ENCODE results near the gene ELP4.

Gene ELP4

DNA sequence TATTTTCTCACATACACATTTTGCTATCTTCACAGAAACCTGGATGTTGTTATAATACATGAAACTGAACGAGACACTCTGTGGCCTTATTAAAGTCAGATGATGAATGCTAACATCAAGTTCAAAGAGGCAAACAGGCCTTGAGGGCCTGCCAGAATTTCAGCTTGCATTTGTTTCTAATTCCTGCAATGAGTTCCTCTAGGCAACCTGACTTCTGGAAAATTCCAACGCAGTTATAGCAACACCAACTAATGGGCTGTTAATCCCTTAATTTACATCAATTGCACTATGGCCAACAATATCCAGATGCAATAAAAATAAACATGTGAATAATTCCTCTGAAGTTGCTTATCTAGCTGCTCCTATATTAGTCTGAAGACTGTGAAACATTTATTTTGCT is 282.5 kb downstream of the ELP4 start:
- FAIRE-seq, result no peak
- DNase-seq (ENCODE audit: insufficient read length, low spot score), result no peak
- TF ChIP-seq, protein P1, sequence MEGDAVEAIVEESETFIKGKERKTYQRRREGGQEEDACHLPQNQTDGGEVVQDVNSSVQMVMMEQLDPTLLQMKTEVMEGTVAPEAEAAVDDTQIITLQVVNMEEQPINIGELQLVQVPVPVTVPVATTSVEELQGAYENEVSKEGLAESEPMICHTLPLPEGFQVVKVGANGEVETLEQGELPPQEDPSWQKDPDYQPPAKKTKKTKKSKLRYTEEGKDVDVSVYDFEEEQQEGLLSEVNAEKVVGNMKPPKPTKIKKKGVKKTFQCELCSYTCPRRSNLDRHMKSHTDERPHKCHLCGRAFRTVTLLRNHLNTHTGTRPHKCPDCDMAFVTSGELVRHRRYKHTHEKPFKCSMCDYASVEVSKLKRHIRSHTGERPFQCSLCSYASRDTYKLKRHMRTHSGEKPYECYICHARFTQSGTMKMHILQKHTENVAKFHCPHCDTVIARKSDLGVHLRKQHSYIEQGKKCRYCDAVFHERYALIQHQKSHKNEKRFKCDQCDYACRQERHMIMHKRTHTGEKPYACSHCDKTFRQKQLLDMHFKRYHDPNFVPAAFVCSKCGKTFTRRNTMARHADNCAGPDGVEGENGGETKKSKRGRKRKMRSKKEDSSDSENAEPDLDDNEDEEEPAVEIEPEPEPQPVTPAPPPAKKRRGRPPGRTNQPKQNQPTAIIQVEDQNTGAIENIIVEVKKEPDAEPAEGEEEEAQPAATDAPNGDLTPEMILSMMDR (IDR thresholded peaks at IDR 0.05; ENCODE audit: insufficient read depth, missing control alignments), result no peak

DNA sequence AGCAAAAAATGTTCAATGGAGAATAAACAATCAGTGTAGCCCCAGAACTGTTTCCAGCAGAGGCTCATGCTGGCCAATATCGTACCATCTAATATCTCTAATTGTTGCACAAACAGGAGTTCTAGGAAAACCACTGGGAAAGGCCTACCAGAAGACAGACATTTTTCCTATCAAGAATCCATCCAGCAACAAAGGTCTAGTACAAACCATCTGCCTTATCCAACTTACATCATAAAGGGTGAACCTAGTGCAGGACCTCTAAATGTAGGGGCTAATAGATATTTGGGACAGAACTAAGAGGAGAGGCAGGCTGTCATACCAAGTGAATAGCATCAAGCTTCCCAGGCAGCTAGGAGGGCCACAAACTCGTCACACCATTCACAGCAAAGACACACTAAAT is 282.9 kb downstream of the ELP4 start:
- DNase-seq (ENCODE audit: insufficient read length, low spot score) (no peak), FAIRE-seq (no peak)
- TF ChIP-seq, protein P1 (IDR thresholded peaks at IDR 0.05; ENCODE audit: insufficient read depth, missing control alignments), result no peak

DNA sequence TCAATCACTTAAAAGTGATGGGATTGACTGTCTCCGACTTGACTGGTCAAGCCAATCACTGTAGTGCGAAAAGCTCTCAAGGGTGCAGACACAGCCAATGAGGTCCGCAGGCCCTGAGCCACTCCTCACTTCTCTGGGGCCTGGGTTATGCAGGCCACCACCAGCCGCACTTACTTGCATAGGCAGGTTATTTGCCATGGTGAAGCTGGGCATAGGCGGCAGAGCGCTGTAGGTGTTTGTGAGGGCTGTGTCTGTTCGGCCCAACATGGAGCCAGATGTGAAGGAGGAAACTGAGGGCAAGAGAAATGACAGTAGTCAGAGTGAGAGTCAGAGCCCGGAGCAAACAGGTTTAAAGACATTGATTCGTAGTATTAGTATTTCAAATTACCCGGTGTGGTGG is 283.7 kb downstream of the ELP4 start:
- no peak for DNase-seq (ENCODE audit: insufficient read length, low spot score)
- FAIRE-seq, result no peak
- TF ChIP-seq, protein P1 (IDR thresholded peaks at IDR 0.05; ENCODE audit: insufficient read depth, missing control alignments), result no peak

DNA sequence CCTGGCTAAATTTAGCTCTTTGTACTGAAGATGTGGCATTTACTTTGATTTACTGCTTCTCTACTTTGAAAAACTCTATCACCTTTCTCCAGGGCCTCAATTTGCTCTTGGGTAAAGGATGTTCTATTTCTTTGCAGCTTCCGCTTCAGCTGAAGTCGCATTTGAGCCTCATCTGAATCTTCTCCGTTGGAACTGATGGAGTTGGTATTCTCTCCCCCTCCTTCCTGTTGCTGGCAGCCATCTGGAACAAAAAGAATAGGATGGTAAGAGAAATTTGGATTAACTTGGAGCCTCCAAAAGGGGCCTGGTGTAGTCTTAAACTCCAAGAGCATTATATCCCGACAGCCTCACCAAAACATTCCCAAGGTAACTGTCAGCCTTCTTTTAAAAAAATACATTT is 285.0 kb downstream of the ELP4 start:
- FAIRE-seq (no peak), DNase-seq (ENCODE audit: insufficient read length, low spot score) (no peak)
- TF ChIP-seq, protein P1 (IDR thresholded peaks at IDR 0.05; ENCODE audit: insufficient read depth, missing control alignments), result no peak

DNA sequence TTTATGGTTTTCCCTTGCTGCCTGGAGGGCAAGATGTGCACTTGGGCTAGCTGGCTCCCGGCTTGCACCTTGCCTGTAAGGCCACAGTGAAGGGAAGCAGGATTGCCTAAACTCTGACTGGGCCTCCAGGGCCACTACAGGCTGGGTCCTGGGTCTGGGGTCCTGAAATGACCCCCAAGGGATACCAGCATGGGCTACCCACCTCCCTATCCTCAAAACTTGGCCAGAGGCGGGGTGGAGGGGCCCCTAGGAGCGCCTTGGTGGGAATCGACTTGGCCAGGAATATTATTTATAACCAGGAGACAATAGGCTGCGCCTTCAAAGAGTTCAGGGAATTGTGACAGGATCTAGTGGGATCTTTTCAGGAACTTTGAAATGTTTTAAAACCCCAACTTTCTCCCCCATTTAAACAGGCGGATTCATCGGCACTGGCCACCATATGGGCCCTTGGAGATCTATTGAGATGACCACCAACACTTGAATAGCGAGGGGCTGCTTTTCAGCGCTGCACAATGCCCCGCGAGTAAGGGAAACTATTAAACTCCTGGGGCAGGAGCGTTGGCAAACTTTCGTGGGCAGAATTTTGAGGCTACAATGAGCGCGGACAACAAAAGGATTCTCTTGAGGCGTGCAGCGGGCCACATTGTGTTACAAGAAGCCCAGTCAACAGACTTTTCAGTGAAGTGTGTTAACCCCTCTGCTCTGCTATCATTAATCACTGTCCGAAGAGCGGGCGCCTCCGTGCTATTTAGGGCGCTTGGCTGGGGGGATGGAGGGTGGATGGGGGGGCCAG is 286.3 kb downstream of the ELP4 start:
- TF ChIP-seq, protein P1 (IDR thresholded peaks at IDR 0.05; ENCODE audit: insufficient read depth, missing control alignments), result no peak
- FAIRE-seq (no peak), DNase-seq (ENCODE audit: insufficient read length, low spot score) (no peak)

DNA sequence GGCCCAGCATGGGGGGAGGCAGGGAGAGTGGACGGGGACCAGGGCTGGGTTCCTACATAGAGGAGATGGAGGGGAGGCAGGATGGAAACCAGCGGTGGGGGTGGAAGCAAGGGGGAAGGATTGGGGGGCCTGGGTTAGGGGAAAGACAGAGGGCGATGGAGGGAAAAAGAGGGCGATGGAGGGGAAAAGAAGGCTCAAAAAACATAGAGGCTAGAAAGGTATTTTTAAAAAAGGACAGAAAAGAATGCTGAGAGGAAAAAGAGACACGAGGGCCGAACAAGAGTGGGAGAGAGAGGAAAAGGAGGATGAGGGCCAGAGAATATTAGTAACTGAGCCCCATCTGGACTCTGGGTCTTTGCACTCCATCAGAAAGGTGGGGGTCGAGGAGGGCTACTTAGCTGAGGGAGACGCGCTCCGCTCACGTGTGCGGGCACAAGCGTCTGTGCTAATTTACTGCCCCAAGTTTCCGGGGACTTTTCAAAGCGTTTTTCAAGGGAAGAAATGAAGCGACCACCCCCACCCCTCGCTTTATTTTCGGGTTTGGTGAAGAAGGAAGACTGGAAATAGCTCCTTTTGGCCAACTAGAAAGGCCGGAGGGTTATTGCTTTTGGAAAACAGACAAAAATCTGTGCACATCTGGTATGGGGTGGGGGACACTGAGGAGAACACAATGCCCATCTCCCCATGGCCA is 287.1 kb downstream of the ELP4 start:
- no peak for DNase-seq (ENCODE audit: insufficient read length, low spot score)
- no peak for FAIRE-seq
- TF ChIP-seq, protein P1 (IDR thresholded peaks at IDR 0.05; ENCODE audit: insufficient read depth, missing control alignments), result no peak
